IMR-90 (cell line): ENCODE measurements around the gene DGLUCY. TPM values are rescaled to one million over a fixed set of nuclear protein-coding genes. Genes with fewer than 3 reads are reported as not detected.

Experiments used
- ATAC-seq: fragments of 200-7000 bp; cut with Tn5 transposase; 2 replicates; pipeline ENCODE4 v1.9.1; 2020; ENCODE audit warnings: low read depth, mild to moderate bottlenecking, moderate library complexity
- BruUV-seq: library from RNA; stranded (reverse); fragments of 400-500 nt; replicated peaks from 2 replicates; lab custom pipeline; 2021; lab: Mats Ljungman, UMichigan
- CTCF ChIA-PET: fragments of 300-600 bp; formaldehyde crosslinking; extraction: SDS; loops from one replicate; lab custom pipeline; 2021; ENCODE audit warnings: antibody characterized with exemption; lab: Yijun Ruan, JAX
- POLR2A ChIA-PET: fragments of 300-600 bp; sonication (Branson Sonifier 250); formaldehyde crosslinking; loops from one replicate; lab custom pipeline; 2022; ENCODE audit warnings: antibody characterized with exemption; ENCODE audit not compliant: unreplicated experiment; lab: Charles Lee
- DNase-seq: peaks from one replicate; pipeline ENCODE4 v3.0.0; 2013
- H2AFZ ChIP-seq: replicated peaks from 2 replicates; pipeline ENCODE3; 2013; ENCODE audit warnings: low read length, mild to moderate bottlenecking; ENCODE audit not compliant: poor library complexity
- H2AK5ac ChIP-seq: 2 replicates; pipeline ENCODE4 v1.6.1; 2013; ENCODE audit warnings: low read depth, low read length, inconsistent platforms
- H2AK9ac ChIP-seq: replicated peaks from 2 replicates; pipeline ENCODE3; 2013; ENCODE audit warnings: mild to moderate bottlenecking, low read depth, low read length, moderate library complexity; ENCODE audit not compliant: poor library complexity
- H2BK120ac ChIP-seq: 2 replicates; pipeline ENCODE4 v1.6.1; 2013; ENCODE audit warnings: low read depth, low read length, inconsistent platforms
- H2BK15ac ChIP-seq: 3 replicates; pipeline ENCODE4 v1.6.1; 2013; ENCODE audit warnings: low read depth, low read length, inconsistent platforms
- H2BK20ac ChIP-seq: 2 replicates; pipeline ENCODE4 v1.6.1; 2013; ENCODE audit warnings: low read depth, mild to moderate bottlenecking, inconsistent platforms, low read length, moderate library complexity
- H2BK5ac ChIP-seq: 2 replicates; pipeline ENCODE4 v1.6.1; 2013; ENCODE audit warnings: mild to moderate bottlenecking, low read depth, low read length, inconsistent platforms; ENCODE audit not compliant: poor library complexity, severe bottlenecking
- H3K14ac ChIP-seq: replicated peaks from 2 replicates; pipeline ENCODE4 v1.6.1; 2013; ENCODE audit warnings: low read depth, low read length, inconsistent platforms
- H3K18ac ChIP-seq: 2 replicates; pipeline ENCODE4 v1.6.1; 2013; ENCODE audit warnings: low read depth, low read length, control low read depth
- H3K23ac ChIP-seq: 2 replicates; pipeline ENCODE4 v1.6.1; 2013; ENCODE audit warnings: low read depth, low read length, inconsistent platforms
- H3K27ac ChIP-seq: 2 replicates; pipeline ENCODE4 v1.5.1; 2013; ENCODE audit warnings: mild to moderate bottlenecking, control low read depth, low read length; ENCODE audit not compliant: insufficient read depth
- H3K27me3 ChIP-seq: 2 replicates; pipeline ENCODE4 v1.6.1; 2013; ENCODE audit warnings: low read length; ENCODE audit not compliant: control insufficient read depth, insufficient read depth
- H3K36me3 ChIP-seq: 2 replicates; pipeline ENCODE4 v1.6.1; 2013; ENCODE audit warnings: low read length, mixed read lengths; ENCODE audit not compliant: control insufficient read depth, insufficient read depth
- H3K4ac ChIP-seq: 2 replicates; pipeline ENCODE4 v1.6.1; 2013; ENCODE audit warnings: low read depth, low read length, inconsistent platforms
- H3K4me1 ChIP-seq: 2 replicates; pipeline ENCODE4 v1.6.1; 2013; ENCODE audit warnings: low read length, mixed read lengths; ENCODE audit not compliant: control insufficient read depth, insufficient read depth
- H3K4me2 ChIP-seq: 2 replicates; pipeline ENCODE4 v1.6.1; 2013; ENCODE audit warnings: low read depth, mild to moderate bottlenecking, control low read depth, low read length, moderate library complexity
- H3K4me3 ChIP-seq: 2 replicates; pipeline ENCODE4 v1.5.1; 2013; ENCODE audit warnings: low read depth, mild to moderate bottlenecking, control low read depth, low read length, moderate library complexity; ENCODE audit not compliant: insufficient read depth
- H3K56ac ChIP-seq: 2 replicates; pipeline ENCODE4 v1.6.1; 2013; ENCODE audit warnings: low read length, inconsistent platforms; ENCODE audit not compliant: insufficient read depth; ENCODE audit errors: extremely low read depth
- H3K79me1 ChIP-seq, 2 experiments: 2 replicates each; pipeline ENCODE4 v1.6.1; 2013; ENCODE audit warnings: low read length in 2 of 2, inconsistent platforms in 1 of 2, low read depth in 1 of 2
- H3K9ac ChIP-seq: 2 replicates; pipeline ENCODE4 v1.6.1; 2013; ENCODE audit warnings: low read depth, low read length, control low read depth
- H3K9me1 ChIP-seq: 2 replicates; pipeline ENCODE4 v1.6.1; 2013; ENCODE audit warnings: low read length, inconsistent platforms; ENCODE audit not compliant: insufficient read depth
- H3K9me3 ChIP-seq: 2 replicates; pipeline ENCODE4 v1.6.1; 2013; ENCODE audit warnings: low read length; ENCODE audit not compliant: control insufficient read depth, insufficient read depth
- H4K20me1 ChIP-seq: 2 replicates; pipeline ENCODE4 v1.6.1; 2013; ENCODE audit warnings: low read length, inconsistent platforms; ENCODE audit not compliant: insufficient read depth
- H4K5ac ChIP-seq: 2 replicates; pipeline ENCODE4 v1.6.1; 2013; ENCODE audit warnings: mild to moderate bottlenecking, low read depth, low read length, control low read depth
- H4K8ac ChIP-seq, 2 experiments: 2 replicates each; pipeline ENCODE4 v1.6.1; 2013; ENCODE audit warnings: low read depth in 2 of 2, low read length in 2 of 2, control low read depth in 1 of 2, inconsistent platforms in 1 of 2
- H4K91ac ChIP-seq: 2 replicates; pipeline ENCODE4 v1.6.1; 2013; ENCODE audit warnings: low read depth, low read length, inconsistent platforms; ENCODE audit not compliant: insufficient read depth
- BHLHE40 ChIP-seq: fragments of 150-350 bp; IDR thresholded peaks from 2 replicates; pipeline ENCODE4 v1.6.1; 2016; ENCODE audit warnings: mild to moderate bottlenecking, low read depth, low read length
- CEBPB ChIP-seq: IDR thresholded peaks from 2 replicates; pipeline ENCODE4 v1.6.1; 2012; ENCODE audit warnings: low read depth, low read length, improper control_type of control experiment
- CHD1 ChIP-seq: IDR thresholded peaks from 2 replicates; pipeline ENCODE4 v1.6.1; 2012; ENCODE audit warnings: low read depth, low read length, improper control_type of control experiment
- FOS ChIP-seq: fragments of 150-350 bp; IDR thresholded peaks from 2 replicates; pipeline ENCODE4 v1.6.1; 2016; ENCODE audit warnings: low read depth, low read length
- MAFK ChIP-seq: IDR thresholded peaks from 2 replicates; pipeline ENCODE4 v1.6.1; 2012; ENCODE audit warnings: low read depth, low read length, improper control_type of control experiment
- MAZ ChIP-seq: IDR thresholded peaks from 2 replicates; pipeline ENCODE4 v1.6.1; 2012; ENCODE audit warnings: low read depth, mild to moderate bottlenecking, low read length, improper control_type of control experiment, moderate library complexity, borderline replicate concordance
- MXI1 ChIP-seq: IDR thresholded peaks from 2 replicates; pipeline ENCODE4 v1.6.1; 2012; ENCODE audit warnings: low read depth, mild to moderate bottlenecking, low read length, moderate library complexity, borderline replicate concordance
- NFE2L2 ChIP-seq: fragments of 150-350 bp; IDR thresholded peaks from 2 replicates; pipeline ENCODE4 v1.6.1; 2016; ENCODE audit warnings: low read depth, mild to moderate bottlenecking, low read length
- POLR2A ChIP-seq: IDR thresholded peaks from 2 replicates; pipeline ENCODE4 v1.6.1; 2012; ENCODE audit warnings: mild to moderate bottlenecking, low read depth, low read length
- RAD21 ChIP-seq: IDR thresholded peaks from 2 replicates; pipeline ENCODE4 v1.6.1; 2012; ENCODE audit warnings: low read length, improper control_type of control experiment
- RCOR1 ChIP-seq: IDR thresholded peaks from 2 replicates; pipeline ENCODE4 v1.6.1; 2012; ENCODE audit warnings: mild to moderate bottlenecking, low read length, improper control_type of control experiment; ENCODE audit not compliant: insufficient replicate concordance
- RFX5 ChIP-seq: IDR thresholded peaks from 2 replicates; pipeline ENCODE4 v1.8.0; 2012; ENCODE audit warnings: low read depth, mild to moderate bottlenecking, low read length, moderate library complexity
- SMC3 ChIP-seq: fragments of 150-350 bp; IDR thresholded peaks from 2 replicates; pipeline ENCODE4 v1.6.1; 2016; ENCODE audit warnings: low read depth, mild to moderate bottlenecking, antibody characterized with exemption, low read length, moderate library complexity
- whole genome bisulfite sequencing, 2 experiments: methylation state at CpG; one replicate each; pipeline versions ENCODE4 v1.1.5 to v1.1.7; 2013; ENCODE audit warnings: missing lambda C conversion rate in 2 of 2; ENCODE audit not compliant: insufficient read length in 1 of 2; ENCODE audit errors: extremely low coverage in 2 of 2; 5-methylcytosine and 5-hydroxymethylcytosine counted together
- dilution Hi-C: fragments of 300-500 bp; cut with HindIII; formaldehyde crosslinking; loops from one replicate; pipeline ENCODE4 v1.14.3; 2018; ENCODE audit warnings: low sequenced_read_pairs; ENCODE audit not compliant: unreplicated experiment
- in situ Hi-C: fragments of 300-500 bp; cut with MboI; formaldehyde crosslinking; loops from 3 replicates; pipeline ENCODE4 v1.14.3; 2019; ENCODE audit warnings: low sequenced_read_pairs, inconsistent platforms, mixed read lengths
- intact Hi-C: fragments of 100-400 bp; cut with micrococcal nuclease; formaldehyde crosslinking; loops from 2 replicates; pipeline ENCODE4 v1.10.0; 2022
- polyA plus RNA-seq, 3 experiments: library from polyadenylated mRNA; depleted of rRNA; stranded (reverse); fragments of >200 nt; gene quantifications; 2 replicates each; pipeline ENCODE4 v1.2.3, GENCODE V29; 2012; ENCODE audit warnings: low replicate concordance in 1 of 3
- total RNA-seq: library from RNA; depleted of rRNA; stranded (reverse); fragments of >200 nt; gene quantifications from 2 replicates; pipeline ENCODE4 v1.2.3, GENCODE V29; 2012
- TF ChIP-seq, protein P1 (sequence below): fragments of 150-350 bp; IDR thresholded peaks from 2 replicates; pipeline ENCODE4 v1.6.1; 2016; ENCODE audit warnings: low read depth, mild to moderate bottlenecking, low read length, moderate library complexity, borderline replicate concordance
- TF ChIP-seq, protein P2 (sequence below): fragments of 150-350 bp; IDR thresholded peaks from 2 replicates; pipeline ENCODE4 v1.6.1; 2017; ENCODE audit warnings: mild to moderate bottlenecking, antibody characterized with exemption, low read length, low read depth
- TF ChIP-seq, protein P3 (sequence below): conservative IDR thresholded peaks from 2 replicates; pipeline ENCODE4 v1.5.1; 2012; ENCODE audit warnings: mild to moderate bottlenecking, low read depth, low read length, improper control_type of control experiment

DGLUCY gene
- total and polyA plus RNA-seq, 2 of the 4 experiments (the other 2 are of a cell fraction): 8.5 to 13.3 TPM

- H3K9me1 ChIP-seq: peaks cover 9% of the 10 kb centered on the region
- no peak for TF ChIP-seq MAFK
- TF ChIP-seq, protein P1, sequence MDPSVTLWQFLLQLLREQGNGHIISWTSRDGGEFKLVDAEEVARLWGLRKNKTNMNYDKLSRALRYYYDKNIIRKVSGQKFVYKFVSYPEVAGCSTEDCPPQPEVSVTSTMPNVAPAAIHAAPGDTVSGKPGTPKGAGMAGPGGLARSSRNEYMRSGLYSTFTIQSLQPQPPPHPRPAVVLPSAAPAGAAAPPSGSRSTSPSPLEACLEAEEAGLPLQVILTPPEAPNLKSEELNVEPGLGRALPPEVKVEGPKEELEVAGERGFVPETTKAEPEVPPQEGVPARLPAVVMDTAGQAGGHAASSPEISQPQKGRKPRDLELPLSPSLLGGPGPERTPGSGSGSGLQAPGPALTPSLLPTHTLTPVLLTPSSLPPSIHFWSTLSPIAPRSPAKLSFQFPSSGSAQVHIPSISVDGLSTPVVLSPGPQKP: no peak
- TF ChIP-seq CEBPB: no peak
- no peak for TF ChIP-seq RAD21
- TF ChIP-seq NFE2L2: no peak
- TF ChIP-seq, protein P2, sequence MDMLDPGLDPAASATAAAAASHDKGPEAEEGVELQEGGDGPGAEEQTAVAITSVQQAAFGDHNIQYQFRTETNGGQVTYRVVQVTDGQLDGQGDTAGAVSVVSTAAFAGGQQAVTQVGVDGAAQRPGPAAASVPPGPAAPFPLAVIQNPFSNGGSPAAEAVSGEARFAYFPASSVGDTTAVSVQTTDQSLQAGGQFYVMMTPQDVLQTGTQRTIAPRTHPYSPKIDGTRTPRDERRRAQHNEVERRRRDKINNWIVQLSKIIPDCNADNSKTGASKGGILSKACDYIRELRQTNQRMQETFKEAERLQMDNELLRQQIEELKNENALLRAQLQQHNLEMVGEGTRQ: no peak
- TF ChIP-seq CHD1: no peak
- no peak for TF ChIP-seq BHLHE40
- TF ChIP-seq MAZ: no peak
- TF ChIP-seq, protein P3, sequence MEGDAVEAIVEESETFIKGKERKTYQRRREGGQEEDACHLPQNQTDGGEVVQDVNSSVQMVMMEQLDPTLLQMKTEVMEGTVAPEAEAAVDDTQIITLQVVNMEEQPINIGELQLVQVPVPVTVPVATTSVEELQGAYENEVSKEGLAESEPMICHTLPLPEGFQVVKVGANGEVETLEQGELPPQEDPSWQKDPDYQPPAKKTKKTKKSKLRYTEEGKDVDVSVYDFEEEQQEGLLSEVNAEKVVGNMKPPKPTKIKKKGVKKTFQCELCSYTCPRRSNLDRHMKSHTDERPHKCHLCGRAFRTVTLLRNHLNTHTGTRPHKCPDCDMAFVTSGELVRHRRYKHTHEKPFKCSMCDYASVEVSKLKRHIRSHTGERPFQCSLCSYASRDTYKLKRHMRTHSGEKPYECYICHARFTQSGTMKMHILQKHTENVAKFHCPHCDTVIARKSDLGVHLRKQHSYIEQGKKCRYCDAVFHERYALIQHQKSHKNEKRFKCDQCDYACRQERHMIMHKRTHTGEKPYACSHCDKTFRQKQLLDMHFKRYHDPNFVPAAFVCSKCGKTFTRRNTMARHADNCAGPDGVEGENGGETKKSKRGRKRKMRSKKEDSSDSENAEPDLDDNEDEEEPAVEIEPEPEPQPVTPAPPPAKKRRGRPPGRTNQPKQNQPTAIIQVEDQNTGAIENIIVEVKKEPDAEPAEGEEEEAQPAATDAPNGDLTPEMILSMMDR: no peak
- no peak for TF ChIP-seq RCOR1
- TF ChIP-seq SMC3: no peak
- no peak for TF ChIP-seq MXI1
- no peak for TF ChIP-seq POLR2A
- TF ChIP-seq RFX5: no peak
- no peak for TF ChIP-seq FOS
- peak overlapping the region; percentile 84 for H2AK5ac ChIP-seq
- DNase-seq (no peak), ATAC-seq (no peak)
- H4K20me1 ChIP-seq: no peaks in the 10 kb centered on the region
- in situ Hi-C loops: no loop called here
- H2BK120ac ChIP-seq: peak overlapping the region; percentile 78
- peak overlapping the region; percentile 34; the same call in 1 of the 2 replicates for H3K27ac ChIP-seq
- peak overlapping the region; percentile 52 for H2AK9ac ChIP-seq
- dilution Hi-C loops: no loop called here
- H3K4me2 ChIP-seq: peak overlapping the region; percentile 15; the same call in 1 of the 2 replicates
- H3K14ac ChIP-seq: peak overlapping the region; percentile 89
- H3K4me1 ChIP-seq: peaks cover 9% of the 10 kb centered on the region
- peak overlapping the region; percentile 61 to 75; a peak in 3 of 4 replicates for H4K8ac ChIP-seq
- H3K27me3 ChIP-seq: no peaks in the 10 kb centered on the region
- H2BK5ac ChIP-seq: peak overlapping the region; percentile 61
- no TSS peak for BruUV-seq
- intact Hi-C loops: no loop called here
- peak overlapping the region; percentile 54; the same call in 1 of the 2 replicates for H3K23ac ChIP-seq
- 0 out of 4 replicates have a peak, but pooled peaks cover 0 to 5% of the 10 kb centered on the region in 2 experiments for H3K79me1 ChIP-seq
- H3K9me3 ChIP-seq: no peaks in the 10 kb centered on the region
- POLR2A ChIA-PET: interaction anchor here (0.6 kb wide), 1 partner anchor 967 kb away, joined by 9 read pairs; no protein-coding TSS in a partner anchor
- H4K91ac ChIP-seq: peak overlapping the region; percentile 76
- H2BK15ac ChIP-seq: peak overlapping the region; percentile 78; the same call in 1 of the 3 replicates
- H3K9ac ChIP-seq: no peak overlapping the region
- no peaks in the 10 kb centered on the region for H3K36me3 ChIP-seq
- no peak overlapping the region for H2AFZ ChIP-seq
- H2BK20ac ChIP-seq: peak overlapping the region; percentile 75
- H3K56ac ChIP-seq: no peak overlapping the region
- CTCF ChIA-PET: interaction anchor here (0.6 to 1.8 kb wide), 4 partner anchors 14 to 930 kb away, joined by 3 to 7 read pairs (median 4); no protein-coding TSS in a partner anchor
- no peak overlapping the region; the same call in 1 of the 2 replicates for H4K5ac ChIP-seq
- H3K4me3 ChIP-seq: no peak overlapping the region
- H3K4ac ChIP-seq: peak overlapping the region; percentile 78
- no CpG with 5 or more reads among the region's 6 CpGs for WGBS, 2 experiments
- H3K18ac ChIP-seq: peak overlapping the region; percentile 34; the same call in 1 of the 2 replicates
These were observed 129.2 kb downstream of the DGLUCY start for GRCh38 chr14:91243074-91243471.
